HG02938 (cell line): Measurements from ENCODE around the gene KRT86.
"Not testable (repeated sequence)": the region's sequence is repeated elsewhere in the genome, so short reads cannot be mapped to it uniquely, and the experiment has no call there.

Experiments used
- ATAC-seq: cut with Tn5 transposase; IDR thresholded peaks from one replicate; pipeline ENCODE4 v1.9.1; 2021; ENCODE audit warnings: mild to moderate bottlenecking, moderate library complexity; ENCODE audit not compliant: unreplicated experiment

KRT86 gene

DNA sequence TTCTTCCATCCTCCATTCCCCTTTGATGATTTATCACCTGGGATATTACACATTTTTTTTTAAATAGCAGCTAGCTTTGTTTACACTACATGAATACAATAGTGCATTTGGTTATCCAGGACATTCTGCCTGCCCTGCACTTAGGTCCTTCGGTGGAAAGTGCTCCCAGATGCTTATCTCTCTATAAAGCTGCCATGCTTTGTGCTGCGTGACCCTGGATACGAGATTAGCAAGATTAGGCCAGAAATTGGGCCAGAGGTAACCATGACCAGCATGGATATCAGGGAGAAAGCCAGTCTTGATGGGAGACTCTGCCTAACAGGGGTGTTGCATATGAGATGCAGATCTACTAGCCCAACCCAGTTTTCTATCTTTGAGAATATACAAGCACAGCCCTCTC lies 58.9 kb downstream of the KRT86 start:
- ATAC-seq, result no peak

DNA sequence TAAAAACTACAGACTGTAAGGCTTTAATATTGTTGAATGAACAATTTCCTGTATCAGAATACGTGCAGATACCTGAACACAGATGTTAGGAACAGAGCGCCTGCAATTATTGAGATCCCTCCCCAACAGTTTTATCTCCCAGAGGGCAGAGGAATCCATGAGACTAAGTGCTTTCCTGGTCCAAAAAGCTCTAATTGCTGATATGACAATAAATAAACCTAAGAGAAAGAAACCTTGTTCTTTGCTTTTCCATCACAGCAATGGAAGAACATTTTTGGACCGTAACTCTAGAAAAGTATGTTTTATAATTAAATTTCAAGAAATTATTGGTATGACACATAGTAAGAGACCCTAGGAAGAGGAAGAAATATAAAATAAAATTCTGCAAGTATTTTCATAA lies 59.7 kb downstream of the KRT86 start:
- ATAC-seq, result no peak

DNA sequence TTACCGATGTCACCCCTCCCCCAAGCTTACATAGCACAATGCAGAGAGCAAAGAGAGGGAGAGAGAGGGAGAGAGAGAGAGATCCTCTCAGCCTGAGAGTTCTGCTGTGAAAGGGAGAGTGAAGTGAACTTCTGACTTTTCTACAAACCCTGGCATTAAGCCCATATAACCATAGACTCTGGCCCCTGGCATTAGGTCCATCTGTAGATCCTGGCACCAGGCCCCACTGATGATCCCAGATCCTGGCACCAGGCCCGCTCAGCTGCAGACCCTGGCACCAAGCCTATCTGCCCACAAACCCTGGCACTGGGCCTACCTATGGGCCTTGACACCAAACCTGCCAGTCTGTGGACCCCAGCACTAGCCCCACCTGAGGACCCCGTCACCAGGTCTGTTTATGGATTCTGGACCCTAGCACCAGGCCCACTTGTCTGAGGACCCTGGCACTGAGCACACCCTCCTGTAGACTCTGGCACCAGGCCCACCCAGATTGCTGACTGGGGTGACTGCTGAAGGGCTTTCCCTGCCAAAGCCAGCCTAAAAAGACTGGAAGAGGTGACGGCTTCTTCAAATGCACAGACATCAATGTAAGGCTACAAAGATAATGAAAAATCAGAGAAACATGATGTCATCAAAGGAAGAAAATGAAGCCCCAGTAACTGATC lies 61.3 kb downstream of the KRT86 start:
- no peak for ATAC-seq

DNA sequence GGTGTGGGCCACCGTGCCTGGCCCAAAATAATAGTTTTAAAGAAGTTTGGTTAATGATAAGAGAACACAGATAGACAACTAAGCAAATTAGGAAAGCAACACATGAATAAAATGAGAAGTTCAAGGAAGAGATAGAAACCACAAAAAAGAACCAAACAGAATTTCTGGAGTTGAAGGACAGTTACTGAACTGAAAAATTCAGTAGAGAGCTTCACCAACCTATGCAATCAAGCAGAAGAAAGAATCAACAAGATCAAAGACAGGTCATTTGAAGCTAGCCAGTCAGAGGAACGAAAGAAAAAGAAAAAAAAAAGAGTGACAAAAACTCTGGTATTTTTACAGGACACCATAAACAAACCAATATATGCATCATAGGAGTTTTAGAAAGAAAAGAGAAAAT lies 62.2 kb downstream of the KRT86 start:
- no peak for ATAC-seq

DNA sequence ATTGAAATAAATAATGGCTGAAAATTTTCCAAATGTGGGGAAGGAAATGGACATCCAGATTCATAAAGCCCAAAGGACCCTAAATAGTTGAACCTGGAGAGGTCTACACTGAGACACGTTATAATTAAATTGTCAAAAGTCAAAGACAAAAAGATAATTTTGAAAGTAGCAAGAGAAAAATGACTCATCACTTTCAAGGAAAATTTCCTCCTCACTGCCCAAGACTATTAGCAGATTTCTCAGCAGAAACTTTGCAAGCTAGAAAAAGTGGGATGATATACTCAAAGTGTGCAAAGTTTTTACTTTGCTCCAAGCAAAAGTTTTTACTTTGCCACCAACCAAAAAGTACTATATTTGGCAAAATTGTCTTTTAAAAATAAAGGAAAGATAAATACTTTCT lies 62.6 kb downstream of the KRT86 start:
- ATAC-seq, result no peak

DNA sequence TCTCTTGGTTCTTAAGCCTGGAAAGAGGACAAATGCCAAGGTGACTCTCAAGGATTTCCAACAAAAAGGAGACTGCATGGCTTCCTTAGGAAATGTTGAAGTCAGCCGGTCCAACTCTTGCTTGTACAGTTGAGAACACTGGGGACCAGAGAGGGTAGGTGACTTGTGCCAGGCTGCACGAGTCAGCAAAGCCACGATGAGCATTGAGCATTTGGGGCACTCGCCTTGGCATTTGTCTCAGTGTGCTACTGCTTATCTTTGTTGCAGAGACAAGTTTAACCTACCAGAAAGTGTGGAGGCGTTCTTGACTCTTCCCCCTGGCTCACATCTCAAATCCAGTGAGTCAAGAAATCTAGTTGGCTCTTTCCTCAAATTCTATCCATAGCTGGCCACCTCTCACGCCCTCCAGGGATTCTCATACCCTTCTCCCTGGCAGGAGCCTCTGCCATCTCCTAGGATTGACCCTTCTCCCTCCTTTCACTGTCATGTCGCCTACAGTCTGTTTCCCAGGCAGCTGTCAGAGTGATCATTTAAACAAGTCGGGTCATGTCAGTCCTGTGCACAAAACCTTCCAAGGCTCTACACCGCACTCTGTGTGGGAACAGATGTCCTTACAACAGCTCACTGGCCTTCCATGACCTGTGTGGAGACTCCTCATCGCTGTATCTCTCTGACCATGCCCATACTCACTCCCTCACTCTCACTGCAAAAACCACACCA lies 64.0 kb downstream of the KRT86 start:
- ATAC-seq, result no peak

DNA sequence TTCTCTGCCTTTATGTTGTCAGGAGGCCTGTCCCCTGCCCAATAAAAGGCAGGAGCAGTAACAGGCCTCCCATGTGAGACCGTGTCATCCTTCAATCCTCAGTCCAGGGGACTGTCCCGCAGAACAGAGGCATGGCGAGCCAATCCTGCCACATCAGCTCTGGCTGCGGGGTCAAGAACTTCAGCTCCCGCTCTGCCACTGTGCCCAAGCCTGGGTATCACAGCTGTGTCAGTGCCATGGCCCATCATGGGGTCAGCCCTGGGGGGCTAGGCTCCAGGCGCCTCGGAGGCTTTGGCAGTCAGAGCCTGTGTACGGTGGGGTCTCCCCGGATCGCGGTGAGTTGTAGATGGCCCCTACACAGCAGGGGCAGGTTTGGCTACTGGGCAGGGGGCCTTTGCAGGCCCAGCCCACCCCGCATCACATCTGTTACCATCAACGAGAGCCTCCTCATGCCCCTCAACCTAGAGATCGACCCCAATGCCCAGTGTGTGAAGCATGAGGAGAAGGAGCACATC lies 66.7 kb downstream of the KRT86 start:
- no peak for ATAC-seq

DNA sequence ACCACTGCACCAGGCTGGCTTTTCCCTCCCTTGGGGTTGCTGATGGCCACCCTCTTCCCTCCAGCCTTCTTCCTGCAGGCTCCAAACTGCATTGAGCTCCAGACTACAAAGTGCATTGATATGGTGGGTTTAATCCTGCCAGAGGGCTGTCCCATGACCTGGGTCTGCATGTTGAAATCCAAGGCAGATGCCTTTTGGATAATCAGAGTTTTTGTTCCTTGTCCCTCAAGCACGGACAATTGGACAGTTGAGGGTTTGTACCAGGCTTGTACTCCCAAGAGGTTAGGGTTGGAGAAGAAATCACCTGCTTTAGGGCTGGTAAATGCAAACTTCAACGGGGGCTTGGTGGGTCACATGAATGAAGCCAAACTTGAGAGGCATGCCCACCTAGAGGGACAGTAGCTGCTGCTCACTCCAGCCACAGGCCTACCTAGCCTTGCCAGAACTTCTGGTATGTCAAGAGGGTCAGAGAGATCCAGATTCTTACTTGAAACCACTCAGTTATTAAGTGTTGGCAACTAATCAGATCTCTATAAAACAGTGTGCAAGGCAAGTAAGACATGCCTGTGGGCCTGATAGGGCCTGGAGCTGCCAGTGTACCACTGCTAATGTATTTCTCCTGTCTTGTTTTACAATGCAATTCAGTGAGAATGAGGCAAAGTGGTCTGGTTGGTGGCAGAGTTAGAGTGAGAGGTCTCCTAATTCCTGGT lies 68.5 kb downstream of the KRT86 start:
- ATAC-seq, result no peak

DNA sequence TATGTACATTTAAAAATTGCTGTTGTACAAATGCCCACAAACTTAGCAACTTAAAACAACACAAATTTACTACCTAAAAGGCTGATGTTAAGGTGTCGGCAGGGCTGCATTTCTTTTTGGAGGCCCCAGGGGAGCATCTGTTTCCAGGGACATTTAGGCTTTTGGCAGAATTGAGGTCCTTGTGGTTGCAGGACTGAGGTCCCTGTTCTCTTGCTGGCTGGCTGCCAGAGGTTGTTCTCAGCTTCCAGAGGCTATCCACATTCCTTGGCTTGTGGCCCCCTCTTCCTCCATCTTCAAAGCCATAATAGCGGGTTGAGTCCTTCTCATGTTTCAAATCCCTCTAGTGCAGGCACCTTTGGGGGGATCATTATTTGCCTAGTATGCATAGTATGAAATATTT lies 69.1 kb downstream of the KRT86 start:
- ATAC-seq, result no peak

DNA sequence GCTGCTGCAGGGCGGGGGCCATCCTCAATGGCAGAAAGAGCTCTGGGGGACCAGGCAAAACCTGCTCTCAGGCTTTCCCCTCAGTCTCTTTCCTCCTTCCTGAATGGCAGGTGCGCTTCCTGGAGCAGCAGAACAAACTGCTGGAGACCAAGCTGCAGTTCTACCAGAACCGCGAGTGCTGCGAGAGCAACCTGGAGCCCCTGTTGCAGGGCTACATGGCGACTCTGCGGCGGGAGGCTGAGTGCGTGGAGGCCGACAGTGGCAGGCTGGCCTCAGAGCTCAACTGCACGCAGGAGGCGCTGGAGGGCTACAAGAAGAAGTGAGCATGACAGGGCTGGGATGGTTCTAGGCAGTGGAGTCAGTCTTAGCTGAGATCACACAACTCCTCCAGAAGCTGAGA lies 69.7 kb downstream of the KRT86 start:
- ATAC-seq, result no peak

DNA sequence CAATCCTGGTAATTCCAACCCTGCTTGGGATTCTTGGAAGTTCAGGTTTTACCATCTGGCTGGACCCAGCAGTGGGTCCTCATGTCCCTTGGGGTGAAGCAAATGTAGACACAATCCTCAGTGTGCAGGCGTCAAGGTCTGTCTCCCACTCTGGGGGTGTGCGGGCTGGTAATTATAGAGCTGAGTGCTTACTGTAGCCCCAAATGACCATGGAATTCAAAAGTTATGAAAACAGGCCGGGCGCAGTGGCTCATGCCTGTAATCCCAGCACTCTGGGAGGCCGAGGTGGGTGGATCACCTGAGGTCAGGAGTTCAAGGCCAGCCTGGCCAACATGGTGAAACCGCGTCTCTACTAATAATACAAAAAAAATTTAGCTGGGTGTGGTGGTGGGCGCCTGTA lies 70.6 kb downstream of the KRT86 start:
- ATAC-seq, result not testable (repeated sequence)

DNA sequence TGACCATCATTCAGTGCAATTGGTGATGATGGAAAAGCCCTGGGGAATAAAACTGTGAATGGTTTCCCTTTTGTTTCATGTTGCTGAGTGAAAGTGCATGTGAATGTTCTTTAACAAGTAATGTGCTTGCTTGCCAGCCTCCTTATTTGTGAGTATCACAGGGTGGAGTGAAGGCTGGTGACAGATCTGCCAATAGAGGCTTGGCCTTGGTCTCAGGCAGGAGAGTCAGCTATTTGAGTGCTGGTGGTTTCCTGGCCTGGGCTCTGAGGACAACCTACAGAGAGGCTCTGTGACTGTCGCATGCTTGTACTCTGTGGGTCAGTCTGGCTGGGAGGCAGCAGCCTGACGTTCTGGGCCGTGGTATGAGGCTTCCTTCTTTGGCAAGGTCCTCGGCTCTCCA lies 72.1 kb downstream of the KRT86 start:
- ATAC-seq, result no peak

DNA sequence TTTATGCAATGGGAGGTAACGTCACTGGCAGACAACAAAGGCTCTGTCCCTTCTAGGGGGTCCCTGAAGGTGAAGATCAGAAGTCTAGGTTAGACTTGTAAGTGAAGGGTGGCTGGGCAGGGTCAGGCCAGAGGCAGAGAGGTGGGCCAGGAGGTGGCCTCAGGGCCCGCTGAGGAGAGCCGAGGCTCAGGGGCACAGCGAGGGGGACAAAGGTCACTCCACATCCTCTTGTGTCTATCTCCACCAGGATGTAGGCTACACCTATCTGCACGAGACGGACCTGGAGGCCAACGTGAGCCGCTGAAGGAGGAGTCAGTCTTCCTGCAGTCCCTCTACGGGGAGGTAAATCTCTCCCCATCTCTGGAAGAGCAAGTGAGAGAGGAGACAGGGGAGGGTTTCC lies 72.6 kb downstream of the KRT86 start:
- no peak for ATAC-seq

DNA sequence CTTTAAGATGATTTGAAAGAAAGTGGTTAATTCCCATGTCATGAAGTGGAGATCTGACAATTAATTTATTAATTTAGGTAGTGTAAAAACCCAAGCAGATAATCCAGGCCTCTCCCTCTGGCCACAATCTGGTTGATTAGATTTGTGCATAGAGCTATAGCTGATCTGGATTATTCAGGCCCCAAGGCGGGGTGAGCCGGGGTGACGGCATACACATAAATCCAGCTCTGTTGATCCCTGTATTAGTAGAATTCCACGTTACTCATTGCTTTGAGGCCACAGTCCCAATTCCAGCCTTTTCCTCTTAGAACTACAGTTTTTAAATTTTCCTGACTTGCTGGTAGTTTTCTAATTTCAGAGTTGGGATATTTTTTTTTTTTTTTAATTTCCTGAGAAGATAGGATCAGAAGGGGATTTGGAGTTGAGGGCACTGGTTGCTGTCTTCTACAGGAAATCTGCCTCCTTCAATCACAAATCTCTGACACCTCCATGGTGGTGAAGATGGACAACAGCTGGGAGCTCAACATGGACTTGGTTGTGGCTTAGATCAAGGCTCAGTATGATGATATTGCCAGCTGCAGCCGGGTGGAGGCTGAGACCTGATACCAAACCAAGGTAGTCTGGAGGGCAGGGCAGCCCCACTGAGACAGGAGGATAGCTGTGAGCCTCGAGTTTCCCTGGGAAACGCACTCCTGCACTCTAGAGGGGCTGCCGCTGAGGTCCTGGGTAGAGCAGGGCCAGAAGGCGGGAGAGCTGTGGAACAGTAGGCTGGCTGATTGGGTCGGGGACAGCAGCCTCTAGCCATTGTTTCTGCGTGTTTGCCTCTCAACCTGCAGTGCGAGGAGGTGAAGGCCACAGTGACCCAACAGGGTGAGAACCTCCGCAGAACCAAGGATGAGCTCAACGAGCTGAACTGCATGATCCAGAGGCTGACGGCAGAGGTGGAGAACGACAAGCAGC lies 73.4 kb downstream of the KRT86 start:
- no peak for ATAC-seq

DNA sequence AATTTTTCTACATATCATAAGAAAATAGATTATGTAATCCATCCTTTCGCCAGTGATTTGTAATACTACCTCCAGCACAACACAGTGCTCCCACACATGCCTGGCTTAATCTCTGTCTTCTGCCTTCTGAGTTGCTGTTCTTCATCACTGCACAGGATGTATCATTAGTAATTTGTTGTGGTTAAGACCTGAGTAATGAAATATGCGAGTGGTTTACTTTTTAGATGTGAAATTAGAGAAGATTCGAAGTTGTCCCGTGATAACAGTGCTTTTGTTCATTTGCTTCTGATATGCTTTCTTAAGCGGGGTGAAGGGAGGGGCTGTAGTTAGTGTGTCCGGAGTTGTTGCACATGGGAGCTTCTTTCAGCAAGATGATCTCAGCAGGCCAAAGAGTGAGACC lies 74.8 kb downstream of the KRT86 start:
- no peak for ATAC-seq

DNA sequence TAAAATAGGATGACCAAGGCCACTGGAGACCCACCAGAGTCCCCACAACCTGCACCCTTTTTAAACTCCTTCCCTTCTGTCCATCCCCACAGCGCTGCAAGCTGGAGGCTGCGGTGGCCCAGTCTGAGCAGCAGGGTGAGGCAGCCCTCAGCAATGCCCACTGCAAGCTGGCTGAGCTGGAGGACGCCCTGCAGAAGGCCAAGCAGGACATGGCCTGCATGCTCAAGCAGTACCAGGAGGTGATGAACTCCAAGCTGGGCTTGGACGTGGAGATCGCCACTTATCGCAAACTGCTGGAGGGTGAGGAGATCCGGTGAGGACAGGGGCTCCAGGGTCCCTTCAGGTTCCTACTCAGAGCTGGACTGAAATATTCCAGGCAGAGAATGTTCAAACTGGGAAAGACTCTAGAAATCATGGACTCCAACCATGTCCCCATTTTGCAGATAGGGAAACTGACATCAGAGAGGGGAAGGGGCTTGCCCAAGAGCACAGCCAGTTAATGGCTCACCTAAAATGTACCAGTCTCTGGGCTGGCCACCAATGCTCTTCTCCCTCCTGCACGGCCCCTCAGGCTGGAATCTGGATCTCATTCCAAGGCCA lies 75.7 kb downstream of the KRT86 start:
- ATAC-seq, result no peak

DNA sequence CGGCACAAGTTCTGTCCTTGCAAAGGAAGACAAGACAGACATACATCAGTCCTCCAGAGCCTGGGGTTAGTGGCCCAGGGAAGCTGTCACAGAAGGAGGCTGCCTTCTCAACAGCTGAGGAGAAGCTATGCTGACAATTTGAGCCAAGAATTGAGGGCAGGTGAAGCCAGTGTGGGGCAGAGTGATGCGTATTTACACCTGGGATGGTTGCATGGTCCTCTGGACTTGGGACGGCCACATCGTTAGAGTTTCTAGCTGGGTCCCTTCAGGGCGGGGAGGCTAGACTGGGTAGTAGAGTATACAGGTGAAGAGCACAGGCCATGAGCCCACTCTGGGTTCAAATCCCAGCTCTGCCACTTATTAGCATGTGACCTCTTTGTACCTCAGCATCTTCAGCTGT lies 76.3 kb downstream of the KRT86 start:
- ATAC-seq, result no peak

DNA sequence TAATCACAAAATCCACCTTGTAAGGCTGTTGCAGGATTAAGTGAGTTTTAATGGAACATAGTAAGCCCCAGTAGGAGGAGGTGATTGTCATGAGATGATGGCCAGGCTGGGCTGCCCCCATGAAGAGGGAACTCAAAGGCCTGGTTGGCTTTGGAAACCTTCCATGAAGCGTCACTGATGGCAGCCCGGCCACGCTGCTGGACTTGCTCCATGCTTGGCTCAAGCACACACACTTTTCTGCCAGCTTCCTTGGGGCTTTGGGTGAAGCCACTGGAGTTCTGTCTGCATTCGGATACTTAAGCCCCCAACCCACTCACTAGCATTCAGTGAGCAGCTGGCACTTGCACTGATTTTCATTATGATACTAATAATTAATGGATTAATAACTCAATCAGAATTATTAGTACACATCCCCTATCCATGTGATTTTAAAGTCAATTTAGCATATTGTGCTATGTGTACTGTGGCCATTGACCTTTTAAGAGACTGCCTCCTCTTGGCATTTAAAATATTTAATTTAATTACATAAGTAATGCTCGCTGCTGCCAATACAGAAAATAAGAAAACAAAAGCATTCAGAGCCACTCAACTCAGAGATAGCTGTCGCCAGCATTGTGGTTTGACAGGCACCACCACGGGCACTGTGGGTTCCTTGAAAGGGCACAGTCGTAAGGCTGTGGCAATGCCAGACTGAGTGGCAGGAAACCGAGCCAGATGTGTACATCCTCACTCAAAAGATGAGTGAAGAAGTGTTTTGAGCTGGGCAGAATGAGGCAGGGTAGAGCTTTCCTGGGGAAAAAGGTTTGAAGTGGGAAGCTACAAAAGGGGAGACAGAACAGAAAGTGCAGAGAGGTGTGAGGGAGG lies 77.0 kb downstream of the KRT86 start:
- ATAC-seq, result no peak

DNA sequence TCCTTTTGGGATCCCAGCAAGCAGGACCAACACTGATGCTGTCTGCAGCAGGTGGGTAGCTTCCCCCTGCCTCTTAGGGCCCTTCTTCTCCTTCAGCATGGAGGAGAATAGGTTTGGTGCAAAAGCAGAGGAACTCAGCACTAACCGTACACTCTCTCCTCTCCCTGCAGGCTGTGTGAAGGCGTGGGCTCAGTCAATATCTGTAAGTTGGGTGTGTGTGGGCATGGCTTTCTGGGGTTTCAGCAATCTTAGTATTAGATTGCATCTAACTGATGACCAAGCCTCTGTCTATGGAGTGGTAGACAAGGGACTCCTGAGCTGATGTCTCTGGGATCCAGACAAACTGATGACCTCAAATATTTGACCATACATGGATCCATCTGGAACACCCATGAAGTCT lies 78.5 kb downstream of the KRT86 start:
- no peak for ATAC-seq

DNA sequence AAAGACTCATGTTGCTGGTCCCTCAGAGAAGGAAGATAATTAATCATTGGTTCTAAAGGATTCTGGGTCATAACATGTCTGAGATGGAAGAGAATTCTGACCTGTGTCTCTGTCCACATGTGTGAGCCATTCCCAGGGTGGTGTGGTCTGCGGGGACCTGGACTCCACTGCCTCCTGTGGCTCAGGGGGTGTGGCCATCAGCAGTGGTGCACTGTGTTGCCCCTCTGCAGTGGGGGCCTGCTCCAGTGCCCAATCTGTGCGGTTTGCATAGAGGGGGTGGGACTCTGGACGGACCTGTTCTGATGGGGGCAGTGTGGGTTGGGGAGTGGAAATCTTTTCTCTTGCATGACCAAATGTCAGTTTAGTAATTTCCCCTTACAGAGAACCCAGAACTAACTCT lies 79.3 kb downstream of the KRT86 start:
- no peak for ATAC-seq
